ENCODE results near the gene AUTS2.

AUTS2 gene

DNA sequence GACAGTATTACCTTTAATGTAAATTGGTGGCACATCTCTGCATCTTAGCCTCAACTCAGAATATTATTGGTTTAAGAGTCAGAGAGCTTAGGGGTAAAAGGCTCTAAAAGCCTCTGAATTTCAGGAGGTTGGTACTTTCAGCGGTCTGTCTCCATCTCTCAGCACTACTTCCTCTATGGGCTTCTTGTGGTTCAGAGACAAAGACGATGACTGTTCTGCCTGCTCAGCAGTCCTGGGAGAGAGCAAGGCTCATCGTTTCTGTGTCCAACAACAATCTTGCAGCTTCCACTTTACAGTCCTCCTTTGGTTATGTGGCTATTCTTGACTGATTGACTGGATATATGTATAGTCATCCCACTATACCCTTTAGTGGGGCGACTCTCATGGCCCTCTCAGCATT is 394.7 kb downstream of the AUTS2 start:
- no peak for DNase-seq (ENCODE audit: low read depth)

DNA sequence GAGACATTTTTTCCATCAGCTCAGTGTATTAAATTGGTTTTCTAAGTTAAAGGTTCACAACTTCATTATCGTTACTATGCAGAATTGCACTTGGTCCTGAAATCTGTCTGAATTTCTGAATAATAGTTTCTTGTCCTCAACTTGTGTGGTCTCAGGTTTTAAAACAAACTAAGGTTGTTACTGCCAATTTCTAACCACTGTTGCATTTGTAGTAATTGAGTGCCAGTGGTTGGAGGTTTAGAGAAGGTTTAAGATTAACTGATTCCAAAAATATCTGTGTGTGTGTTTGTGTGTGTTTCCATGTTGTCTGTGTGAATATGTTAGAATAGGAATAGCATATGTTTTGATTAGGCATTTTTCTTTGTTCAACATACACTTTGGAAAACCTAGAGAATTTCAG is 395.9 kb downstream of the AUTS2 start:
- DNase-seq (ENCODE audit: low read depth): no peak

DNA sequence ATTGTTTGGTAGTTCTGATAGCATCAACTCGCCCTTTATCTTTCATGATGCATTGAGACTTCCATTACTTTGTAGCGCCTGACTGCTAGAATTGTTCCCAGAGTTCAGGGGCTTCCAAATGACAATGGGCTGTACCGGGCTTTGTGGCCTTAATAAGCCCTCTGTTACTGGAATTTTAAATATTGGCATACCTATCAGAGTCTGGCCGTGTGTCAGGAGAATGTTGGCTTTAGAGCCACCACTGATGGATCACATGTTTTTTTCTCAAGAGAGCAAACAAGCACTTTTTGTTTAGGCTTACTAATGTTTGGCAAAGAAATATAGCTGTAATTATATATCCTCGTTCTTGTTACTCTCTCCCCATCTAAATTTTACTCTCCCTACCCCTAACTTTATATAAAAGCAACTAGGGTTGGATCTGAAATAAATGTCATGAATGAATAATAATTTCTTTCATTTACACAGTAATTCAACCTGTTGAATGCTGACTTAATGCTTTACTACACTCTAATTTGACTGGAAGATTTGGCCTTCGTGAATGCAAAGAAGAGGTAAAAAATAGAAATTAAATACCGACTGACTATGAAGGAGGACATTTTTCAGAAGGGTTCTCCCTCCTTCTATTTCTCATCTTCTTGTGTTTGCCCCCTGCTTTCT is 396.7 kb downstream of the AUTS2 start:
- no peak for DNase-seq (ENCODE audit: low read depth)

DNA sequence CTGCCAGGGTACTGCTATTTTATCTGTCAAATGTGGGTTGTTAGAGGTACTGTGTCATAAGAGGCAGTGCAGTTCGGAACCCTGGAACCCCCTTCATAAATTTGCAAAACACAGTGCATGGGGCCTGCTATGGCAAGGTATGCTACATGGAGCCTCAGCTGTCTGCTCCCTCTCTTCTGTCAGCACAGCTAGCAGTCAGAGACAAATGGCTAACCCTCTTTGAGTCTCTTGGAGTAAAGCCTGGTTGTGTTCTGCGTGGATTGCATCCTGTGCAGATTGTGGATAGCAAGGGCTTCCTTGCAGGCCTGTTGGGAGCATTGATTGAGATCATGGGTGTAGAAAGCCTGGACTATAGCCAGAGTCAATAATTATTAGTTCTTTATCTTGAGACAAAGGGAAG is 397.8 kb downstream of the AUTS2 start:
- DNase-seq (ENCODE audit: low read depth): no peak

GRCh38 chr7:70000737-70001348 is 402.6 kb downstream of the AUTS2 start:
- DNase-seq (ENCODE audit: low read depth): no peak

DNA sequence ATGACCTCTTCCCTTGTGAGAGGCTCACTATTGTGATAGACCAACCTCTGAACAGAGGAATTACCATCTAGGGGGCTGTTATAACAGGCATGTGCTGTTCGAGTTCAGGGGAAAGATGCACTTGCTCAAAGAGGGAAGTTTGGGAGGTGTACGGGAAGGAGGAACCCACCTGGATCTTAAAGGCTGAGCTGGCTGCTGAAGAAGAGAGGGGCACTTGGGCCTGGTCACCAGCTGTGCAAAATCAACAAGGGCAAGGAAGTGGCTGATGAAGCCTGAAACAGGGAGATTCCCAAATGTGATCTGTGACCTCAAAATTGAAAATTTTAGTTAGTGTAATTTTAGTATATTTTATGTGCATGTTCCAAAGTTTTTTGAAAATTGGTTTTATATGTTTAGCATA is 407.2 kb downstream of the AUTS2 start:
- no peak for DNase-seq (ENCODE audit: low read depth)

DNA sequence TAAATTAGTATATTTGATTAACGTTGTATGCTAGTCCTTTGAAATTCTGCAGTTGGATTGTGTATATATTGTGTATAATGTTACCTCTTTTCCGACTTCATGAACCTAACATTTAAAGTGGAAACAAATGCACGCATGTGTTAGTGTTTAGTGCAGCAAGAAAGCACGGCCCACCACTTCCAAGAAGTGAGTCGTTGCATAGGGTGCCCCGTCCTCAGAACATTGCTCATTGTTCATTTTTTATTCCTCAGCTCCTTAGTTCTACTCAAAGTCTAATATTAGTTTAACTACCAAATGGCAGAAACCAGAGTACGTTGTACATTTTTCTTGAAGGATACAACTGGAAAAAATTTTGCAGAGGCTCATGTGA is 407.6 kb downstream of the AUTS2 start:
- no peak for DNase-seq (ENCODE audit: low read depth)

- DNase-seq (ENCODE audit: low read depth): no peak
Observed at GRCh38 chr7:70006261-70006920, 408.1 kb downstream of the AUTS2 start.

- no peak for DNase-seq (ENCODE audit: low read depth)
Observed at GRCh38 chr7:70008466-70008865, 410.2 kb downstream of the AUTS2 start.

GRCh38 chr7:70014472-70015177 is 416.4 kb downstream of the AUTS2 start:
- no peak for DNase-seq (ENCODE audit: low read depth)

DNA sequence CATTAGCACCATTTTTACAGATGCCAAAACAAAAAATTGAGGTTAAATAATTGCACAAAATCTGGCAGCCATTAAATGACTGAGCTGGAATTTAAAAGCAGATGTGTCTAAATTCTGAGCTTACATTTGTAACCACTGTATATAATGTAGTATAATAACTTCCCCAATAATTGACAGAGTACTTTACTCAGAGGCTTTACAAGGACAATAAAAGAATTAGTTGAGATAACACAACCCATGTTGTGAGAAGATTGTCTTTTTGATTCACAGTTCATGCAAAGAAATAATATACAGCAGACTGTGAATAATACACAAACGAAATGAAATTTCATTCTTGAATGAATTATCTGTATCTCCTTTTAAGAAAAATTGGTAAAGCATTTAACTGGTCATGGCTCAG is 417.1 kb downstream of the AUTS2 start:
- no peak for DNase-seq (ENCODE audit: low read depth)

- peak; percentile 29 for DNase-seq (ENCODE audit: low read depth)
Observed at GRCh38 chr7:70016044-70016770, 417.9 kb downstream of the AUTS2 start.

GRCh38 chr7:70017357-70017756 is 419.1 kb downstream of the AUTS2 start:
- no peak for DNase-seq (ENCODE audit: low read depth)

DNA sequence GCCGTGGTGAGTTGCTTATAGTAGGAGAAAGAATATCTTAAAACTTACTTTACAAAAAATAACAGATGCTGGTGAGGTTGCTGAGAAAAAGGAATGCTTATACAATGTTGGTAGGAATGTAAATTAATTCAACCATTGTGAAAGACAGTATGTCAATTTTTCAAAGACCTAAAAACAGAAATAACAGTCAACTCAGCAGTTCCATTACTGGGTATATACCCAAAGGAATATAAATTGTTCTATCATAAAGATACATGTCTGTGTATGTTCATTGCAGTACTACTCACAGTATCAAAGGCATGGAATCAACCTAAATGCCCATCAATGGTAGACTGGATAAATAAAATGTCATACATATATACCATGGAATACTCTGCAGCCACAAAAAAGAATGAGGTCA is 420.4 kb downstream of the AUTS2 start:
- DNase-seq (ENCODE audit: low read depth): no peak

- no peak for DNase-seq (ENCODE audit: low read depth)
Observed at GRCh38 chr7:70027867-70028266, 429.6 kb downstream of the AUTS2 start.

GRCh38 chr7:70028620-70029019 is 430.3 kb downstream of the AUTS2 start:
- DNase-seq (ENCODE audit: low read depth): no peak

GRCh38 chr7:70029993-70030392 is 431.7 kb downstream of the AUTS2 start:
- no peak for DNase-seq (ENCODE audit: low read depth)

DNA sequence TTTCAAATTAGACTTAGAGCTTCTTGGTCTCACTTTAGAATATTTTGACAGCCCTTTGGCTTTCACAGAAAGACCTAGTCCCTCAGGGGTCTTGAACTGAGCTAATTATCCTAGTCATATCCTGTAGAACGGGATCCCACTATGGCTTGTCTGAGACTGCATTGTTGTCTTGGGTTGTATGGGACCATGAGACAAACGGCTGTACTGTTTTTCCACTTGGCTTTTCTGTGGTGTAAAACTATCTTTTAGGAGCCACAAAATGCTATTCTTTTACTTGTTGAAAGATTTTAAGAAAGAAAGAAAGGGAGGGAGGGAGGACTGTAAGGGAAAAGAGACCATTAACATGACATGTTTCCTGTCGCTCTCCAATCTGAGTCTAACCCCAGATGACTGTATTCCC is 432.5 kb downstream of the AUTS2 start:
- DNase-seq (ENCODE audit: low read depth): no peak

- no peak for DNase-seq (ENCODE audit: low read depth)
Observed at GRCh38 chr7:70031245-70031644, 433.0 kb downstream of the AUTS2 start.

DNA sequence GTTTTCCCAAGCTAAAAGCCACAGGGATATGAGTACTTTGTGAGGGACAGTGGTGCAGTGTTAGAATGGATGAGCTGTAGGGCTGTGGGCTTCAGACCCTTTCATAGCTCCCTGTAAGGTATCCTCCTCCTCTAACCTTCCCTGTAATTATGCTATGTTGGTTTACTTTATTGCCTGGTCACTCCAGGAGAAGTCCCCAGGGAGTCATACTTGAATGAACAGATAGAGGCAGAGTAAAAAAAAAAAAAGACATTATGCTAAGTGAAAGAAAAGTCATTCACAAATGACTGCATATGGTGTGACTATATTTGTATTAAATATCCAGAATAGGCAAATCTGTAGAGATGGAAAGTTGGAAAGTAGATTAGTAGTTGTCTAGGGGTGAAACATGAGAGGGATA is 434.4 kb downstream of the AUTS2 start:
- no peak for DNase-seq (ENCODE audit: low read depth)

GRCh38 chr7:70033226-70033625 is 435.0 kb downstream of the AUTS2 start:
- no peak for DNase-seq (ENCODE audit: low read depth)

- no peak for DNase-seq (ENCODE audit: low read depth)
Observed at GRCh38 chr7:70034999-70035398, 436.7 kb downstream of the AUTS2 start.

Measured in amniotic epithelial cell (primary cell).